ENCODE results near the gene ZNF236.

- no peak for TF ChIP-seq CTCF (IDR thresholded peaks at IDR 0.05)
- no peak for TF ChIP-seq POLR2A (IDR thresholded peaks at IDR 0.05)
Measured at GRCh38 chr18:76827205-76828200, 5.1 kb downstream of the ZNF236 start.

Data from tibial nerve (tissue), 3 donors.